GM20431 (cell line): Measurements from ENCODE around the gene FPR3.

ENCODE experiments used
- in situ Hi-C: fragments of 300-500 bp; cut with MseI, MboI; formaldehyde crosslinking; loops from one replicate; pipeline ENCODE4 v1.15.0; 2020; ENCODE audit warnings: low sequenced_read_pairs; ENCODE audit not compliant: unreplicated experiment

FPR3 gene

DNA sequence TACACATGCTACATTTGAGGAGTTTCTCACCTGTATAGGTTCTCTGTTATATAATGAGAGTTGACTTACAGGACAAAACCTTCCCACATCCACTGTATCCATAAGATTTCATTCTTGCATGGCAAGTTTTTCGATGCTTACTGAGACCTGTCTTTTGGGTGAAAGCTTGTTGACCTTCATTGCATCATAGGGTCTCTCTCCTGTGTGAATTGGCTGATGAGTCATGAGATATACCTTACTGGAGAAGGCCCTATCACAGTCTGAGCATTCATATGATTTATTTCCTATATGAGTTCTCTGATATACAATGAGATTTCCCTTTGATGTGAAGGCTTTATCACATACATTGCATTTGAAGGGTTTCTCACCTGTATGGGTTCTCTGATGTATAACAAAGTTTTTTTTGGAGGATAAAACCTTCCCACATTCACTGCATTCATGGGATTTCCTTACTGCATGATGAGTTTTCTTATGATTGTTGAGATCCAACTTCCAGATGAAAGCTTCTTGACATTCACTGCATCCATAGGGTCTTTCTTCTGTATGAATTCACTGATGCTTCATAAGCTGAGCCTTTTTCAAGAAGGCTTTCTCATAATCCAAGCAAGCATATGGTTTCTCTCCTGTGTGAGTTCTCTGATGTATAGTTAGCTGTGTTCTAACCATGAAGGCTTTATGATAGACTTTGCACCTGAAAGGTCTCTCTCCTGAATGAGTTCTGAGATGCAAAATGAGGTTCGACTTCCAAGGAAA lies 67.1 kb downstream of the FPR3 start:
- in situ Hi-C loops: no loop called here

DNA sequence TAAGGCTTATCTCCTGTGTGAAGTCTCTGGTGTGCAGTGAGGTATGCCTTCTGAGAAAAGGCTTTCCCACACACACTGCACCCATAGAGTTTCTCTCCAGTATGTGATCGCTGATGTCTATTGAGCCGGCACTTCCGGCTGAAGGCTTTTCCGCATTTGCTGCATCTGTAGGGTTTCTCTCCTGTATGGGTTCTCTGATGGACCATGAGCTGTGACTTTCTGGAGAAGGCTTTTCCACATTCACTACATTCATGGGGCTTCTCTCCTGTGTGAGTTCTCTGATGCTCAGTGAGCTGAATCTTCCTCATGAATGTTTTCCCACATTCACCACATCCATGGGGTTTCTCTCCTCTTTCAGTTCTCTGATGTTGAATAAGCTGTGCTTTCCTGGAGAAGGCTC lies 78.1 kb downstream of the FPR3 start:
- in situ Hi-C loops: no loop called here
